COLO668 (cell line): ENCODE measurements around the gene PRMT3.
"Not testable (repeated sequence)": the region's sequence is repeated elsewhere in the genome, so short reads cannot be mapped to it uniquely, and the experiment has no call there.

Experiments used
- DNase-seq: peaks from one replicate; lab custom pipeline; 2025; ENCODE audit not compliant: unreplicated experiment; lab: John Stamatoyannopoulos, UW

Gene PRMT3

DNA sequence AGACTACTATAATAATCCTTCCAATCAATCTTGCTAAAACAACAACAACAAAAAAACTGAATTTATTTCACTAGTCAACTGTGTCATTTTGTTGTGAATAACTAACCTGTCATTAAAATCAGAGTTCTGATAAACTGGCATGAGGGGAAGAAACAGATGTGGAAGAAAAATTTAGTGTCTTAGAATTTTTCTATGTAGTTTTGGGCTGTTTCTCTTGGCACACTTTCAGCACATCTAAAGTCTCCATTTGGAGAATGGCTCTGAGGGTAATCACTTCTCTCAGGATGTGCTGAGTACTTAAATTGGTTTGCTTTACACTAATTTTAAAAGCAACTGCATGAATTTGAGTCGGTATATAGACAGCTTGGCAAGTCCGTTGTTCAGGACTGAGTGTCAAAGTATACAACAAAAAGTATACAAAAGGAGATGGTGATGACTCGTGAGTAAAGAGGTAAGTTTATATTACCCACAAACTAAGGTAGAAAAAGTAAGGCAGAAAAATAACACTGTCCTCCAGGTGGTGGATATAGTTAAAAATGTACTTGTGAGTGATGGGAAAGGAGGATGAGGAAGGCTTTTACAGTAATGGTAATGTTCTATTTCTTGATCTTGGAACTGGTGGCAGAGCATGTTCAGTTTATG lies 13.8 kb upstream of the PRMT3 start:
- DNase-seq = no peak

DNA sequence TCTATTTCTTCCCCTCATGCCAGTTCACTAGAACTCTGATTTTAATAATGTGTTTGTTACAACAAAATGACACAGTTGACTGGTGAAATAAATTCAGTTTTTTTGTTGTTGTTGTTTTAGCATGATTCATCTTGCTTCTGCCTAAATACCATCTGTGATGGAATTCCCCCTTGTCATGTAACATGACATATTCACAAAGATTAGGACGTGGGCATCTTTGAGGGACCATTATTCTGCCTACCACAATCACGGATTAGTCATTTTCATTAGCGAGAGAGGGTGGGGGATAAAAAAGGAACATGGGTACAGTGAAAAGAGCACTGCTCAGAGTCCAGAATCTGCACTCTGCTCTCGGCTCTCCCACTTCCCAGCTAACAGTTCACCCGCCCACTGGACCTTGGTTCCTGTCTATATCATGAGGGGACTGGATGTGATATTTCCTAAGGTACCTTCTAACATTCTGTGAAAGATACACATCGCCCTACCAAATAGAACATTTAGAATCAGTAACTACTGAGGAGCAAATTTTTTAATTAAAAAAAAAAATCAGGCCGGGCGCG lies 12.7 kb upstream of the PRMT3 start:
- DNase-seq = no peak

DNA sequence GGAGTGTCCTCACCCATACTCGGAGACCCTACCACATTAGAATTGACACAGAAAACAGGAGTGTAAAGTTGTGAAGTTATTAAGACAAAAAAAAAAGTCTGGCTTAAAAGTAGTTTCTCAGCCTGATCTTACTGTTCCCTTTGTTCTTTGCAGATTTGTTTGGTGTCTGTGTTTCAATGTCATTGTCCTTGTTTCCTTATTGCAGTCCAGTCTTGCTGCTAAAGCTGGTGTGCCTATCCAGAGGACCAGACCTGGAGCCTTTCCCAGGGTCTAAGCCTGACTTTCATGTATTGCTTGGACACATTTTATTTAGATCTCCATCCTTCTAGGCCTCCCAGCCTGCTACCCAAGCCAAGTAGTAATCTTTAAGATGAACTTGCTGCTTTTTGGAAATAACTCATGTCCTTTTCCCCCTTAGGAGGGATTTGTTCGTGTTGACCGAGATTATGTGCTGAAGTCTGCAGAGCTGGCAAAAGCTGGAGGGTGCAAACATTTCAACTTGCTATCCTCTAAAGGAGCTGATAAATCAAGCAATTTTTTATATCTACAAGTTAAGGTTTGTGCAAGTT lies 11.3 kb upstream of the PRMT3 start:
- no peak for DNase-seq

DNA sequence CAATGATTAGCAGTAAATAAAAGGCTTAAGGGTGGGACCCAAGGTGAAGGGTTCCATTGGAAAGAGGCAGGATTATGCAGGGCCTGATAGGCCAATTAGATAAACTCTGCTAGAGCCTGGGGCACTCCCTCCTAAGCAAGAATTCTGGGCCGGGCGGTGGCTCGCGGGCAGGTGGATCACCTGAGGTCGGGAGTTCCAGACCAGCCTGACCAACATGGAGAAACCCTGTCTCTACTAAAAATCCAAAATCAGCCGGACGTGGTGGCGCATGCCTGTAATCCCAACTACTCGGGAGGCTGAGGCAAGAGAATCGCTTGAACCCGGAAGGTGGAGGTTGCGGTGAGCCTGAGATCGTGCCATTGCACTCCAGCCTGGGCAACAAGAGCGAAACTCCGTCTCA lies 1.5 kb upstream of the PRMT3 start:
- DNase-seq = not testable (repeated sequence)

DNA sequence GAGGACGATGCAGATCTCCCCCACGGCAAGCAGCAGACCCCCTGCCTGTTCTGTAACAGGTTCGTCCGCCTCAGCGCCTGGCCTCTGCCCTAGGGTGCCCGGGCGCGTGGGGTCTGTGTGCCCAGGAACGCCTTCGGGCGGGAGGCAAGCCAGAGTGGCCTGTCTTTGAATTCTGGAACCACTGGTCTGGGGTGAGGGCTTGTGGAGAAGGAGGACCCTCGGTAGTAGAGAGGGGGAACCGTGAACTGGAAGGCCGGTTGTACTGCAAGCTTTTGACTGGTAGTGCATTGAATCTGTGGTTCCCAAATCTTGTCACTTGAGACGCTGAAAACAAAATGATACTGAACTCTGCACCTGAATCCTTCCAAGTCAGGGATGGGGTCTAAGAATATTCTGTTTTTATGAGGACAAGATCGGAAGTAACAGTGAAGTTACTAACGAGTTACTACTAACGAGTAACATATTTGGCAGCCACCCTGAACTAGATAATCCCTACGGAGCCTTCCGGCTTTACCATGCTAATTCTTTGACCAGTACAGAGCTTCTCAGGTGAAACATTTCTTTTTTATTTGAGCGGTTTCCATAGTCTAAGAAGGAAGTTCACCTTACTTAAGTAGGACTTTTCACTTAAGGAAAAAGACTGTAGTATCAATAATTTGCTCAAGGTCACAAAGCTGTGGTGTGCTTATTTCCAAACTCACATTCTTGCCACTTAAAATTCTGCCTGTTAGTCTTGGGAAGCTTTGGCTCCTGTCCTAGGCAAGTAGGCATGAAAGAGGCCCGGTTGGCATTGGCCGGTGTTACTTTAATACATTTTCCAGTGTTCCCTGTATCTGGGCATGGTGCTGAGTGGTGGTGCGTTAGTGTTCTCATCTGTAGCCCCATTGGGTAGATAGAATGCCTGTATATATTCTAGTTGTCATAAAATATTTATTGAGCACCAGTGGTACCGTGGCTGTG lies 860 bp downstream of the PRMT3 start:
- DNase-seq = peak; percentile 74

DNA sequence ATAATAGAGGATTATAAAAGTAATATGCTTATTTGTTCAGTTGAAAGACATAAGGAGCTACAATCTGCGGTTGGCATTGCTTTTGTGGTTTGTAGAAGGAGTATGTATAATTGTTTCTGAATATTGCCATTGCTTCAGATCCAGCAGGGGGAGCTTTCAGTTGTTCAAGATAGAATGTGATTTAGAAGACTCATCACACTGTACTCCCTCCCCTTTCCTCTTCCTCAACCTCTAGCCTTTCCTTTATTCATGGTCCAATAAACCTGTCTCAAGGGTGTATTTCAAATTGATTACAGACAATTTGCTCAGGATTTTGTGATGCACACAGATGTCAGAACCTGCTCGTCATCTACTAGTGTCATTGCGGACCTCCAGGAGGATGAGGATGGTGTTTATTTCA lies 9.8 kb downstream of the PRMT3 start:
- peak; percentile 23 for DNase-seq

DNA sequence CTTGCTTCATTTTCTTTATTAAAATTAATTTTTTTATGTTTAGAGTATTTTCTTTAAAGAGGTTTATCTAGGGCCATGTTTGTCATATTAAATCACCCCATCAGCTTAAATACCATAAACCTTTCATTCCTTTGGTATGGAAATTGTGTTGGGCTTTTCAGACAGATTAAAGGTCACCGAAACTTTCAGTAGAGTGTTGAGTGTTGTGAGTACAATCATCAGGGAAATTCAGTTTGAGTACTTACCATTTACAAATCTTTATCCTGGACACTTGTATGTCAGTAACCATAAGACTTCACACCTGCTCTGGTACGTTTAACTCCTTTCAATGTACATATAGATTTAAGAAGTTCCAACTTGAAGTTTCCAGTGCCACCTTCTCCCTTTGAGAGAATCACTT lies 12.0 kb downstream of the PRMT3 start:
- DNase-seq = no peak

DNA sequence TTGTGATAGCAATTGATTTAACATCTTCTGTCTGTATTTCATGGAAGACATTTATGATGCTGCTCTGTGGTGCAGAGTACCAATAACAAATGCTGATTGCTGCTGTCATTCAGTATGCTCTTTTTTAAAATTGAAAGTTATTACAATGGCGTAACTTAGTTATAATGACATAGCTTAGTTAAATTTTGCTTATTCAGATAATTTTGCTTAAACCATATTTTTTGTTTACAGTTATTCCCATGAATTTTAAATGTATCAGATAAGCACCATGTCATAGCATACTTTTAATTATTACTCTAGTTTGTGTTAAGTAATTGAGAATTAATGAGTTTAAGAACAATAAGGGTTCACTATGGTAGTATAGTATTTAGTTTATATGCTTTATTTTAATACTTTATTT lies 15.5 kb downstream of the PRMT3 start:
- no peak for DNase-seq

DNA sequence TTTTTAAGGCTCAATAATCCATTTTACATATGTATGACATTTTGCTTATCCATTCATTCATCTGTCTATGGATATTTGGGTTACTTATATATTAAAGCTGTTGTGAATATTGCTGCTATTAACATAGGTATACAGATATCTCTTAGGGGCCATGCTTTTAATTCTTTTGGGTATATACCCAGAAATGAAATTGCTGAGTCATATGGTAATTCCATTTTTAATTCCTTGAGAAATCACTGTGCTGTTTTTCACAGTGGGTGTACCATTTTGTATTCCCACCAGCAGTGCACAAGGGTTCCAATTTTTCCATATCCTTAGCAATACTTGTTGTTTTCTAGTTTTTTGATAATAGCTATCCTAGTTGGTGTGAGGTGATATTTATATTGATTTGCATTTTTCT lies 19.0 kb downstream of the PRMT3 start:
- DNase-seq = no peak

DNA sequence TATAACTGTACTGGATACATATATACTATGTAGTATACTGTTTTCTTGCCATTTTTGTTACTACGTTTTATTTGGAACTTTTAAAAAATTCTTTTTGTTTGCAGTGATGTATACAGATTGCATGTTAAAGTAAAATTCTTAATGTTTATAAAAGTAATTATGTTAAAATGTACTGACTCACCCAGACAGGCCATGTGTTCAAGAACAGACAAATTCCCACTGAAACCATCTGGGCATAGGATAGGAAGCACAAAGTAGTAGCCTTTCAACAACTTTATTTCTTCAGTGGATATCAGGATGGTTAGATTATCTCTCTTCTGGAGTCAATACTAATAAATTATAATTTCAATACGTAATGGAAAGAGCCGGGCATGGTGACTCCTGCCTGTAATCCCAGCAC lies 19.8 kb downstream of the PRMT3 start:
- DNase-seq = no peak

DNA sequence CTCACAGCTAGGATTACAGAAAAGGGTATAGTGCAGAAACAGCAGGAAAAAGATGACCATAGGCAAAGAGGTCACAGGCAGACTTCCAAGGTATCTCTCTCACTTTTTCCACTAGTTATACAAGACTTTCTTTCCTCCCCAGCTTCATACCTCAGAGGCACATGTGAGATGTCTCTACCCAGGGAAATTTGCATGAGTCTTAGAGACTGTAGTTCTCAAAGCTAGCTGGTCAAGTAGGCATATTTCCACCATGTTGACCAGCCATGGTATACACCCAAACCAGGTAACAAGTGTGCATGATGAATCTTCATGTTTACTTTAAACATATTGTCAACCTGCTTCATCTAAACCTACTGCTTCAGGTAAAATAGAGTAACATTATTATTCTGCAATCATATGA lies 27.9 kb downstream of the PRMT3 start:
- no peak for DNase-seq

DNA sequence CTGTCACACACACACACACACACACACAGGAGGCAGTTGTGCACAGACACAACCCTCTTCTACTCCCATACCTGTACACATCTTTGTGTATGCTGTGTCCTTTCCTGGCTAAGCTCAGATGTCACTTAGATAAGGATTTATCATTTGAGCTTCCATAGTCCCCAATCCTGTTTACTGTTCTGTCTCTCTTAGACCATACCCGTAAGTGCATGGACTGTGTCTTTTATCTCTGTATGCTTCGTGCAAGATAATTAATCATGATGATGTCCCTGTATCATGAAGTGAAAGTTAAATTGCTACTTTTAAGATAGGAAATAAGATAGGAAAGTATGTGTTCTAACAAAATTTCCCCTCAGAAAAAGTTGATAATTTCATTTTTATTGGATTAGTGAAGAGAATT lies 30.3 kb downstream of the PRMT3 start:
- DNase-seq = no peak

DNA sequence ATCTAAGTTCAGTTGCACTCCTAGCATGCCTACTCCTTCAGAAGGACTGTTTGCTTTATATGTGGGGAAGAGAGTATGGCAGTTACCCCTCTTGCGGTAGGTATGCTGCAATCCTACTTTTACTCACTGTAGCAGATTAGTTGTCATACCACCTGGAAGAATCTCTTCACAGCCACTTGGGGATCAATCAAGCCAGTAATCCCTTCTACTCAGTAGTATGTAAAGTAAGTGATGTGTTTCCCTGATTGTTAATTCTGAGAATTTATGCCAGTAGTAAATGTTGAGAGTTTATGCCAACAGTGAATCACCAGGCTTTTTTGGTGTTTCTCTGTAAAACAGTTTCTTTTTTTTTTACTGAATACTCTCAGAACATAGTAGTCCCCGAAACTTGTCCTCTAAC lies 34.4 kb downstream of the PRMT3 start:
- DNase-seq = no peak

DNA sequence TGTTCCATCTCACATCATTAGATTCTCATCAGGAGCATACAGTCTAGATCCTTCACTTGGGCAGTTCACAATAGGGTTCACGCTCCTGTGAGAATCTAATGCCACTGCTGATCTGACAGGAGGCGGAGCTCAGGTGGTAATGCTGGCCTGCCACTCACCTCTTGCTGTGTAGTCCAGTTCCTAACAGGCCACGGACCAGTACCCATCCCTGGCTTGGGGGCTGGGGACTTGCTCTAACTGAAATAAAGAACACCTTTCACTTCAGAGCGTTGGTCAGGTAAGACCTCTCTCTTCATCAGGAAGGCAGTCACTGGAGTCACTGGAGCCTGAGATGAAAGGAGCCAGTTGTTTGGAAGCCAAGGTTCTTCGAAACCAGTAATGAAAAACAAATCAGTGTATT lies 41.7 kb downstream of the PRMT3 start:
- no peak for DNase-seq

DNA sequence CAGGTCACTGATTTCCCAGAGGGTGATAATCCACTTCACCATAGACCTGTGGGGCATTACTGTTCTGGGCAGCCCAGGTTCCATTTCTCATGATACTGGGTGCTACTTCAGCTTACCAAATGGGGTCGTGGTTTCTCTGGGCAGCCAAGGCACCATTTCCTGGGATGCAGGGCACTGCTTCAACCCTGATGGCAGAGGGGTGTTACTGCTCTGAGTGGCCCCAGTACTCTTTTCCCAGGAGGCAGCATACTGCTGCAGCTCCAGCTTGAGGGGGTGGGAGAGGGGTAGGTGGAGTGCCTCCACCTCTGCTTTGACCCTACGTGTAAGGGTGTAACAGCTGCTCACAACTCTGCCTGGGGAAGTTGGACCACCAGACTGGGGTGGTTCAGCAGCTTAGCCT lies 51.1 kb downstream of the PRMT3 start:
- no peak for DNase-seq

DNA sequence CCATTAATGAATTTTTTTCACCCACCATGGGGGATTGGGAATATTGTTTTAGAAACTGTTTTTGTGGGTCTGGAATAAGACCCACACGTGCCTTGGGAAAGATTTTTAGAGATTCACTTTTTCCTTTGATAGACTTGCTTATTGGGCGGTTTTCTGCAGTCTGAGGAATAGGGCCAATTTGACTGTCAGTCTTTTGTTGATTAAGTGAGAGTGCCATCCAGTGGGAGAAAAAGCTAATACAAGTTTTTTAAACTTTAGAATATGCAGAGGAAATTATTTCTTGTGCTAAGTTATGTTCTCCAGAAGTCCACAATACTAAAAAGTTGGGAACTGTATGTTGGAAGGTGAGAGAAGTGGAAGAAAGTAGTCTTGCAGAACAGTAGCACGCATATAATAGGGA lies 56.1 kb downstream of the PRMT3 start:
- DNase-seq = no peak

DNA sequence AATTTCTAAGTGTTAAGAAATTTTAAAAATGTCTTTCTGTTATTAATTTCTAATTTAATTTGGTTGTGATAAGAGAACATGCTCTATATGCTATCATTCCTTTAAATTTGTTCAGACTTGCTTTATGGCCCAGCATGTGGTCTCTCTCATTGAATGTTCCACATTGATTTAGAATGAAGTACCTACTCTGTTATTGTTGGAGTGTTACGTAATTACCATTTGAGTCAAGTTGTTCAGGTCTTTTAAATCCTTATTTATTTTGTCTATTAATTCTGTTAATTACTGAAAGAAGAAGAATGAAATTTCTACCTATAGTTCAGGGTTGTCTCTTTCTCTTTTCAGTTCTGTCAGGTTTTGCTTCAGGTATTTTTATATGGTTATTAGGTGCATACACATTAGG lies 57.0 kb downstream of the PRMT3 start:
- no peak for DNase-seq

DNA sequence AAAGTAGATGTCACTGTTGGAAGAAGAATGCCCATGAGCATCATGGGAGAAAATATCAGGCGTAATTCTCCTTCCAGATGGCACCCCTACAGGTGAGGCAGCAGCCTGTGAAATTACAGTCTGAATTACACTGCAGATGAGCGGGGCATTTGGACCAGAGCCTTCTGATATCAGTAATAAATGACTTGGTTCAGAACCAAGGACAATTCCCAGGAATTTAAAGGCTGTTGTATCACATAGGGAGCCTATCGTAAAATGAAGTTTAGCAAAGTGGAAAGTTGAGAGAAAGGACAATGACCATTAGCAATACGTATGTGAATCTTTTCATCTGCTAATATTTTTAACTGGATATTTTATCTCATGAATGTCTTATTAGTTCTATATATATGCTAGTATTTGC lies 61.3 kb downstream of the PRMT3 start:
- no peak for DNase-seq

DNA sequence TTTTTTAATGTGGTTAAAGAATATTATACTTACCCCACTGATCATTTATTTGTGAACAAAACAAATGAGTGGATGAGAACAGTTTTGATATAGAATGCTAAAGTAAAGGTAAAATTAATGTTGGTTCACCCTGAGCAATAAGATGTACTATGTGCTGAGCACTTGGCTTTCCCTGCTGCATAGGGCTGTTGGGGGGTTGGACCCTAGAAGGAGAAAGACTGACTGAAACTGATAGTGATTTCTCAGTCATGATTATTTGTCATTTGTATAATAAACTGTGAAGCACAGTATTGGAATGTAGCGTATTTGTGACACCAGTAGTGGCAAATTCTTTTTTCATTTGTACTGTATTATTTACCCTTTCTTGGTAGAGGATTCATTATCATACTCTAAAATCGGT lies 63.3 kb downstream of the PRMT3 start:
- DNase-seq = no peak

DNA sequence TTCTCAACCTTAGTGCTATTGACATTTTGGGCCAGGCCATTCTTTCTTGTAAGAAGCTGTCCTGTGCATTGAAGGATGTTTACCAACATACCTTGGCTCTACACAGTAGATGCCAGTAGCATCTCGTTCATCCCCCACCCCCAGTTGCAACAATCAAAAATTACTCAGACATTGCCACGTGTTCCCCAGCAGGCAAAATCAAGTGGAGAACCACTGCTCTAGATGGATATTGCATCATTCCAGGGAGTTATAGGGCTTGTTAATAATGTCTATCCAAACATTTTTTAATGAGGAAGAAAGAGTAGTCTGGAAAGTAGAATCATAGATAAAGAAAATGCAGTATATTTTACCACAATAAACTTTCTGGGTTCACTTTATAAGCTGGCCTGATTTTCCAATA lies 64.1 kb downstream of the PRMT3 start:
- no peak for DNase-seq

DNA sequence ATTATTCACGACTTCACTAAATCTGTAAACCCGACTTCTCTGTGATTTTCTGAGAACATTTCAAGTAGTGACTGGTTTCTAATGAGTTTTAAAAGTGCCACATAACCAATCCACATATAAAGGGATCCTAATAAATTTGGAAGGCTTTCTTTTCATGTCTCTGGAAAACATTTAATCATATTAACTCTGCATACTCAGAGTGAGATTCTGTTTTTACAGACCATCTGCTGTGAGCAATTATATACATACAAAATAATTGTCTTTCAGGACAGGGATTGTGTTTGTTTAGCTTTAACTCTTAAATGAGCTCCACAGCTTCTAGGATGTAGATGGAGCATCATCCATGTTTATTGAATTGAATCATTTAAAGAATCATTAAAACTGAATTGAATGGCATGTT lies 65.1 kb downstream of the PRMT3 start:
- DNase-seq = no peak
